Embryonic facial prominence (tissue), 1 donor: ENCODE data around the gene PRDM11.

Experiments used
- DNase-seq: peaks from one replicate; pipeline ENCODE4 v3.0.0-alpha.2; 2016; ENCODE audit errors: extremely low spot score

Gene PRDM11

GRCh38 chr11:45157247-45158209, 11.1 kb downstream of the PRDM11 start:
- no peak for DNase-seq

- DNase-seq, result peak; percentile 26
Measured at GRCh38 chr11:45158210-45158731, 11.8 kb downstream of the PRDM11 start.

GRCh38 chr11:45158891-45159605, 12.6 kb downstream of the PRDM11 start:
- no peak for DNase-seq

GRCh38 chr11:45159781-45160365, 13.4 kb downstream of the PRDM11 start:
- DNase-seq, result no peak

GRCh38 chr11:45161252-45162063, 15.0 kb downstream of the PRDM11 start:
- no peak for DNase-seq

GRCh38 chr11:45162064-45162375, 15.6 kb downstream of the PRDM11 start:
- DNase-seq, result no peak

GRCh38 chr11:45162916-45163879, 16.8 kb downstream of the PRDM11 start:
- DNase-seq, result no peak

- no peak for DNase-seq
Measured at GRCh38 chr11:45163956-45164575, 17.6 kb downstream of the PRDM11 start.

GRCh38 chr11:45165386-45165785, 18.9 kb downstream of the PRDM11 start:
- DNase-seq, result no peak

- no peak for DNase-seq
Measured at GRCh38 chr11:45165806-45166603, 19.6 kb downstream of the PRDM11 start.

- DNase-seq, result no peak
Measured at GRCh38 chr11:45166604-45166897, 20.1 kb downstream of the PRDM11 start.

- no peak for DNase-seq
Measured at GRCh38 chr11:45167283-45167682, 20.8 kb downstream of the PRDM11 start.

GRCh38 chr11:45168366-45169130, 22.1 kb downstream of the PRDM11 start:
- no peak for DNase-seq

GRCh38 chr11:45169310-45170072, 23.1 kb downstream of the PRDM11 start:
- DNase-seq, result no peak

- no peak for DNase-seq
Measured at GRCh38 chr11:45170484-45170883, 24.0 kb downstream of the PRDM11 start.

- no peak for DNase-seq
Measured at GRCh38 chr11:45171550-45171949, 25.1 kb downstream of the PRDM11 start.

GRCh38 chr11:45173064-45173463, 26.6 kb downstream of the PRDM11 start:
- DNase-seq, result no peak
